22Rv1 (cell line): ENCODE results near the gene JAK3.

ENCODE experiments used
- CTCF ChIP-seq: fragments of 450-650 bp; IDR thresholded peaks from 2 replicates; pipeline ENCODE4 v1.5.1; 2017; ENCODE audit warnings: mild to moderate bottlenecking
- ZFX ChIP-seq: fragments of 450-650 bp; IDR thresholded peaks from 2 replicates; pipeline ENCODE4 v1.6.1; 2017; ENCODE audit warnings: antibody characterized with exemption, borderline replicate concordance

GRCh38 chr19:17886515-17886914 lies 38.7 kb upstream of the JAK3 start:
- TF ChIP-seq CTCF, result no peak
- no peak for TF ChIP-seq ZFX
